ENCODE measurements around the gene VSIG2.

The VSIG2 gene

GRCh38 chr11:124760806-124761205 is 8.8 kb upstream of the VSIG2 start:
- no peak for ATAC-seq
- TF ChIP-seq ZFP30 (CRISPR knock-in tag; IDR thresholded peaks at IDR 0.05) (no peak), CSDC2 (CRISPR knock-in tag; IDR thresholded peaks at IDR 0.05) (no peak), PATZ1 (CRISPR knock-in tag; IDR thresholded peaks at IDR 0.05; ENCODE audit: borderline replicate concordance) (no peak), GLIS3 (CRISPR knock-in tag; IDR thresholded peaks at IDR 0.05) (no peak), TSHZ2 (CRISPR knock-in tag; IDR thresholded peaks at IDR 0.05) (no peak), OSR1 (CRISPR knock-in tag; IDR thresholded peaks at IDR 0.05) (no peak), ISL1 (CRISPR knock-in tag; IDR thresholded peaks at IDR 0.05) (no peak), ZFP3 (CRISPR knock-in tag; IDR thresholded peaks at IDR 0.05) (no peak), PPARA (CRISPR knock-in tag; IDR thresholded peaks at IDR 0.05; ENCODE audit: borderline replicate concordance) (no peak), CSRNP3 (CRISPR knock-in tag; IDR thresholded peaks at IDR 0.05) (no peak), BACH2 (CRISPR knock-in tag; IDR thresholded peaks at IDR 0.05; ENCODE audit: borderline replicate concordance) (no peak), TCF4 (CRISPR knock-in tag; IDR thresholded peaks at IDR 0.05; ENCODE audit: borderline replicate concordance) (no peak), RARB (CRISPR knock-in tag; IDR thresholded peaks at IDR 0.05) (no peak), SNAI2 (CRISPR knock-in tag; IDR thresholded peaks at IDR 0.05) (no peak), ZNF565 (CRISPR knock-in tag; conservative IDR thresholded peaks at IDR 0.05; ENCODE audit: low read depth) (no peak)

GRCh38 chr11:124760205-124760652 is 8.2 kb upstream of the VSIG2 start:
- no peak for ATAC-seq
- TF ChIP-seq OSR1 (CRISPR knock-in tag; IDR thresholded peaks at IDR 0.05) (no peak), TOX (CRISPR knock-in tag; IDR thresholded peaks at IDR 0.05; ENCODE audit: borderline replicate concordance) (no peak)

GRCh38 chr11:124759266-124760204 is 7.5 kb upstream of the VSIG2 start:
- ATAC-seq: no peak
- no peak for TF ChIP-seq PPARA (CRISPR knock-in tag; IDR thresholded peaks at IDR 0.05; ENCODE audit: borderline replicate concordance)
- TF ChIP-seq ESRRG (CRISPR knock-in tag; IDR thresholded peaks at IDR 0.05): no peak
- TF ChIP-seq ZFP30 (CRISPR knock-in tag; IDR thresholded peaks at IDR 0.05): no peak
- TF ChIP-seq CSDC2 (CRISPR knock-in tag; IDR thresholded peaks at IDR 0.05): no peak
- TF ChIP-seq ZNF70 (CRISPR knock-in tag; IDR thresholded peaks at IDR 0.05): no peak
- no peak for TF ChIP-seq ZNF8 (CRISPR knock-in tag; IDR thresholded peaks at IDR 0.05)
- no peak for TF ChIP-seq TSHZ2 (CRISPR knock-in tag; IDR thresholded peaks at IDR 0.05)
- no peak for TF ChIP-seq POU6F1 (CRISPR knock-in tag; IDR thresholded peaks at IDR 0.05; ENCODE audit: borderline replicate concordance, low read depth)
- TF ChIP-seq ZC3H10 (CRISPR knock-in tag; IDR thresholded peaks at IDR 0.05): no peak
- no peak for TF ChIP-seq ARNTL (CRISPR knock-in tag; IDR thresholded peaks at IDR 0.05; ENCODE audit: borderline replicate concordance, low read depth)
- TF ChIP-seq GLIS3 (CRISPR knock-in tag; IDR thresholded peaks at IDR 0.05): no peak
- no peak for TF ChIP-seq PATZ1 (CRISPR knock-in tag; IDR thresholded peaks at IDR 0.05; ENCODE audit: borderline replicate concordance)
- no peak for TF ChIP-seq RARB (CRISPR knock-in tag; IDR thresholded peaks at IDR 0.05)
- no peak for TF ChIP-seq CSRNP3 (CRISPR knock-in tag; IDR thresholded peaks at IDR 0.05)
- no peak for TF ChIP-seq BACH2 (CRISPR knock-in tag; IDR thresholded peaks at IDR 0.05; ENCODE audit: borderline replicate concordance)
- TF ChIP-seq ZFP3 (CRISPR knock-in tag; IDR thresholded peaks at IDR 0.05): no peak
